Epidermal melanocyte (primary cell): Measurements from ENCODE around the gene PBX1.

ENCODE experiments used
- DNase-seq: peaks from one replicate; pipeline ENCODE4 v3.0.0; 2011; ENCODE audit warnings: low spot score; ENCODE audit not compliant: insufficient read length

The PBX1 gene

GRCh38 chr1:164667600-164667999 lies 108.6 kb downstream of the PBX1 start:
- DNase-seq = no peak

- no peak for DNase-seq
Observed at GRCh38 chr1:164668491-164669400, 109.8 kb downstream of the PBX1 start.

- no peak for DNase-seq
Observed at GRCh38 chr1:164670026-164670425, 111.0 kb downstream of the PBX1 start.

- no peak for DNase-seq
Observed at GRCh38 chr1:164670786-164671185, 111.8 kb downstream of the PBX1 start.

GRCh38 chr1:164671323-164671965 lies 112.5 kb downstream of the PBX1 start:
- no peak for DNase-seq

- DNase-seq = no peak
Observed at GRCh38 chr1:164671966-164672571, 113.1 kb downstream of the PBX1 start.

- DNase-seq = no peak
Observed at GRCh38 chr1:164672588-164672987, 113.6 kb downstream of the PBX1 start.

GRCh38 chr1:164673584-164674214 lies 114.7 kb downstream of the PBX1 start:
- DNase-seq = no peak

GRCh38 chr1:164675342-164675904 lies 116.4 kb downstream of the PBX1 start:
- no peak for DNase-seq

- no peak for DNase-seq
Observed at GRCh38 chr1:164678136-164678700, 119.2 kb downstream of the PBX1 start.

GRCh38 chr1:164682570-164682969 lies 123.6 kb downstream of the PBX1 start:
- no peak for DNase-seq

GRCh38 chr1:164683235-164683634 lies 124.3 kb downstream of the PBX1 start:
- DNase-seq = no peak

- no peak for DNase-seq
Observed at GRCh38 chr1:164685266-164686035, 126.5 kb downstream of the PBX1 start.

GRCh38 chr1:164687777-164688176 lies 128.8 kb downstream of the PBX1 start:
- DNase-seq = no peak

GRCh38 chr1:164688791-164689190 lies 129.8 kb downstream of the PBX1 start:
- DNase-seq = no peak

GRCh38 chr1:164689672-164690511 lies 130.9 kb downstream of the PBX1 start:
- DNase-seq = no peak

GRCh38 chr1:164692420-164692819 lies 133.4 kb downstream of the PBX1 start:
- DNase-seq = no peak

- no peak for DNase-seq
Observed at GRCh38 chr1:164693564-164694359, 134.8 kb downstream of the PBX1 start.

- DNase-seq = no peak
Observed at GRCh38 chr1:164694505-164694904, 135.5 kb downstream of the PBX1 start.
